Motor neuron (in vitro differentiated cells): ENCODE results near the gene FSD2. TPM values are rescaled to one million over a fixed set of nuclear protein-coding genes. Genes with fewer than 3 reads are reported as not detected.

Experiments used
- total RNA-seq, 8 experiments: library from RNA; unstranded; fragments of 300-600 nt; gene quantifications; 2 replicates each; pipeline versions ENCODE4 v1.2.3 to v1.2.4, GENCODE V29; 2022

The FSD2 gene
- total RNA-seq, 8 experiments from 2014 or later = 0.21 to 0.70 (median 0.44) TPM

Other genes with a start within 250 kb of the FSD2 start
- 10 to 100 TPM in 3 of 8 experiments, 1 to 10 TPM in 4, under 1 TPM in 1; 0.70 to 16.4 (median 7.3) TPM for gene CPEB1, start 158.7 kb downstream of the FSD2 start, total RNA-seq
- gene AP3B2, start 96.2 kb downstream of the FSD2 start, total RNA-seq = 10 to 100 TPM in 5 of 8 experiments, 1 to 10 TPM in 3; 1.2 to 41.8 (median 22.1) TPM
- gene WHAMM, start 3.6 kb upstream of the FSD2 start, total RNA-seq = 1 to 10 TPM; 2.2 to 6.6 (median 4.6) TPM
- gene HOMER2, start 146.7 kb upstream of the FSD2 start, total RNA-seq = 10 to 100 TPM in 6 of 8 experiments, 1 to 10 TPM in 2; 5.7 to 34.3 (median 17.1) TPM
- gene RAMAC, start 180.1 kb upstream of the FSD2 start, total RNA-seq = 10 to 100 TPM; 20.8 to 45.3 (median 39.4) TPM
- gene C15orf40, start 205.6 kb upstream of the FSD2 start, total RNA-seq = 10 to 100 TPM; 12.2 to 26.0 (median 23.0) TPM